HG03378 (cell line): ENCODE measurements around the gene IHH.

Experiments used
- ATAC-seq: cut with Tn5 transposase; IDR thresholded peaks from one replicate; pipeline ENCODE4 v1.9.1; 2021; ENCODE audit warnings: mild to moderate bottlenecking, moderate library complexity; ENCODE audit not compliant: unreplicated experiment

Gene IHH

DNA sequence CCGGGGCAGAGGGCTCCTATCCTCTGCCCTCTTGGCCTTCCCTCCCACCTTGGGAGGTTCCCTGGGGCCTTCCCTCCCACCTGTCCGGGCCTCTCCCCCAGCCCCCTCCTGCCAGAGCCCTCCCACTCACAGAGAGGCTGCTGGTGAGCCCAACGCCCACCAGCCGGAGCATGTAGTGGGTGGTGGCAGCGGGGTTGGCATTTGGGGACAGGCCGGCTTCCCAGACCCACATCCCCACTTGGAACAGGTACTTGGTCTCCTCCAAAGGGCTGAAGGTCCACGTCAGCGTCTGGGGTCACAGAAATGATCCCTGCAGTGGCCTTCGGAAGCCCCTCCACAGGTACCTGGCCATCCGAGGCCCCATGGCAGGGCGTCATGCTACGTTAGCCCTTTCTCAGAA lies 38.7 kb downstream of the IHH start:
- ATAC-seq: no peak

DNA sequence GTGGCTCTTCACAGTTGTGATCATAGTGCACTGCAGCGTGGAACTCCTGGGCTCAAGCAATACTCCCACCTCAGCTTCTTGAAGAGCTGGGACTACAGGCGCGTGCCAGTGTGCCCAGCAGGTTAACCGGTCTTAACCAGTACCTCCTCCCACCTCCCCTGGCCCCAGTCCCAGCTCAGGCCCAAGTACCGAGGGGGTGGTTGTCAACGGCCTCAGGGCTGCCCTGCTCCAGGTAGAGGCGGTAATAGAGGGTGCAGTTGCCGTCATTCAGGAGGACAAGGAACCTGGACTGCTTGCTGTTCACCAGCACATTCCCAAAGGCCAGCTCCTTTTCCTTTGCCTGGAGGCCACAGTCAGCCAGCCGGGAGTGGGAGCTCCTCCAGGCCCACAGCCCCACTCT lies 39.1 kb downstream of the IHH start:
- no peak for ATAC-seq

DNA sequence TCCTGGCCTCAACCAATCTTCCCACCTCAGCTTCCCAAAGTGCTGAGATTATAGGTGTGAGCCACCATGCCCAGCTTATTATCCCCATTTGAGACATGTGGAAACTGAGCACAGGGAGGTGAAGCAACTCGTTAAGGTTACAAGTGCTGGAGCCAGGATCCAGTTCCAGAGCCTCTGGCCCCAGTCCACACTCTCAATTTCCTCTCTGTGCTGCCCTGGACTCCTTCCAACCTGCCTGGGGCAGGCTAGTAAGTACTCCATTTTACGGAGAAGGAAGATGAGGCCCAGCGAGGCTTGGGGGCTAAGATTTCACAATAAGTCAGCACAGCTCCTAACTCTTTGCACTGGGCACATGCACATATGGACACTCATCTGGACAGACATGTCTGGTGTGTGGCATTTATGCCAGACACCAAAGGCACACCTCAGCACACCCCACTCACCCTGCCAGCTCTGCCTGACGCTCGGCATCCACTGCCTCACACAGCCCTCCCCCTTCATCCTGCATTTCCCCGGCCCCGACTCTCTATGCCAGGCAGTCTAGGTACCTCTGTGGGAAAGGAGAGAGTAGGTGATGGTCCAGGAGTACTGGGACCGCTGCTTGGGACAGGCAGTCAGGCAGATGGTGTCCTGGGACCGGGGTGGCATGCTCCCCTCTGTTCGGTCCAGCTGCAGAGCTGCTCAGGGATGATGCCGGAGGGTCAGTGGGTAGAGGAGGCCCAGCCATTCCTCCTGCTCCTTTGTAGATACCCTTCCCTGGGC lies 39.9 kb downstream of the IHH start:
- no peak for ATAC-seq

DNA sequence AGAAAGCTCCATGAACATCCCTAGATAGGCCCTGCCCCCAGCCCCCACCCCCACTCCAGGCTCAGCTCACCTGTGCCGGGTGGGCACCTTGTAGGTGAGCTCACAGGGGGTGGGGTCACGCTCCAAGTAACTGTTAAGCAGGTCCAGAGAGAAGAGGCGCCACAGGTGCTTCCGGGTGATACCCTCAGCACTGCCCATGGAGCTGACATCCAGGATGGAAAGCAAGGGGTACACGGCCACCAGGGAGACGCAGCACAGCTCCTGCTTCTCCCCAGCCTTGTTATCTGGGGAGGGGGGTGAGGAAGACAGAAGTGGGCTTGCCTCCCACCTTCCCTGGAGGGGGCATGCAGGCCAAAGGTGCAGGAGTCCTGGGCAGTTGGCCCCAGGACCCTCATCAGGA lies 41.3 kb downstream of the IHH start:
- ATAC-seq: no peak

DNA sequence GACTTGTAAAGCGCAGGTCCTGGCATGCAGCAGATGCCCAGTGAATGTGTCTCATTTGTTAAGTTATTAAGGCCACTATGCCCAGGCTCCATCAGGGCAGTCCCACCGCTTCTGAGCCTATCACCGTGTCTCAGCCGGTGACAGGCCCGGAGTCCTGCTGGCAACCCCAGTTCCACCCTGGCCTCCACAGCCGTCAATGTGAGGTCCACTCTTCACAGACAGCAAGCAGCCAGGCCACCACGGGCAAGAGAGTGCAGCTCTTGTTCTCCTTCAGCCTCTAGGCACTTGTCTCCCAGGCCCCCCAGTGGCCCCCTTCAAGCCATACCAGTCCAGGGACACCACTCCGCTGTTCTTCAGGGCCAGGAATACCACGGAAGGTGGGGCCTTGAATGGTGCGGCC lies 42.0 kb downstream of the IHH start:
- ATAC-seq: no peak

DNA sequence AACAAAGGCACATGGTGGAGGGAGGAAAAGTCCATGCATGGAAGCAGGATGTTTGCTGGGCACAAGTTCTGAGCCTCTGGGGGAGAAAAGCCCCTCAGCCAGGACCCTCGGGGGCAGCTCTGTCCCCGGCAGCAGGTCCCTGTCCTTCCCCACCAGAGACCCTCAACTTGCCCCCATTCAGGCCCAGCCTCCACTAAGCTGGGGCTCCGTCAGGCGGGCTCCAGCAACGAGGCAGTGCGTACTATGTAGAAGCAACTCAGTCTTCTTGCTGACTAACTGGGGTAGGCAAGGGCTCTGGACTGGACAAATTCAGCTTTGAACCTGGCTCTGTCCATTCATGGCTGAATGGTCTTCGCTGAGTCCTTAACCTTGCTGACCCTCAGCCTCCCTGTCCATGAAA lies 42.4 kb downstream of the IHH start:
- ATAC-seq: no peak

DNA sequence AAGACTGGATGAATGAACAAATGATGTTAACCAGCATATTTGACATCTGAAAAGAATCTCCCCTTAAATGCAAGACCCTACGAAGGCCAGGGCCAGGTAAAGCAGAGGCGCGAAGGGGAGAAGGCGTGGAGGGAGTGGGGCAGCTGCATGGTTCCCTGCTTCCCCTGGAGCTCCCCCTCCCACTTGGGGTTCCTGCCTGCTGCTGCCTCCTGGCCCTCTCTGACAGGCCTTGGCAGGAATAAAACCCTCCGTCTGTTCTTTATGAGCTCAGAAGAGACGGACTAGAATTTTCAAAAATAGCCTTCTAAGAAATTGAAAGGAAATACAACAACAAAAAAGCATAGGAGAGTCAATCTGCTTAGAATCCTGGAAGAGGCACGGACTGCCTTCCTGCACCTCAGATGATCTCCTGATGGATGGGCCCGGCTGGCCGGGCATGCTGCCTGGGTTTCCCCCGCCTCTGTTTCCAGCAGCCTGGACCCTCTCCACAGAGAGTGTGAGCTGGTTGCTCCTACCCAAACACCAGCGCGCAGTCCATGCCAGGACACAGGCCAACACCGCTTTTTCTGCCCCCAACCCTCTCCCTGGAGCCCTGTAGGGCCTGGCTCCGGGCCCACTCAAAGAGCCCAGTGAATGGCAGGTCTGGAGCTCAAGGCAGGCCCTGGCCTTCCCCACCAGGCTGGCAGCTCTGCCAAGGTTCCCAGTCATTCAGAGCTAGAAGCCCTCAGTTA lies 43.4 kb downstream of the IHH start:
- no peak for ATAC-seq

DNA sequence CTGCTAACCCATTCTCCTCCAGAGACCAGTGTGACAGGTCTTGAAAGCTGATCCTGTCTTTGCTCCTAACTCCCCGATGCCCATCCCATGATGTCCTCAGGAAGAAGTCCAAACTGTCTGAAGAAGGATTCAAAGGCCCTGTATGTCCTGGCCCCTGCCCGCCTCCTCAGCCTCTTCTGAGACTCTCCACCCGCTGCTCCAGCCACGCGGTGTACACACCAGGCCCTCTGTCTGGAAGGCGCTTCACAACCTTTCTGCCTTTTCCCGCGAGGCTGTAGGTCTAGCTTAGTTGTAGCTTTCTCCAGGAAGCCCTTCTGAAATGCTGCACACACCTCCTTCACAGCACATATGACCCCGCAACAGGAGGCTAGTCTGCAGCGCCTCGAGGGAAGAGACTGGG lies 44.0 kb downstream of the IHH start:
- ATAC-seq: no peak

DNA sequence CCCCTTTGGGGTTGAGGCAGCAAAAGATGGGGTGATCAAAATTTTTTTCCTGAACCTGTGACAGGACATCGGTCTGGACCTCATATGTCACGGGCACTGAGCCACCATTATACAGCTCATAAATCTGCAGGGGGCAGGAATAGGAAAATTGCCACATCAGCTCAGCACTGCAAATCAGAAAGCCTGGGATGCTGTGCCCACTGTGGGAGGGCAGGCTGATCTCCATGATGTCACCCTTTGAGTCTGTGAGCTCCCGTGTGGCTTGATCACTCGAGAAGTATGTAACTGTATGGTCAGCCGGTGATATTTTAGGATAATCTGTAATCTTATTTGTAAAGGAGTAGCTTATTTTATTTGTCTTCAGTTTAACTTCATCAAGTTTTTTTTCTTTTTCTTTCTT lies 49.8 kb downstream of the IHH start:
- no peak for ATAC-seq

DNA sequence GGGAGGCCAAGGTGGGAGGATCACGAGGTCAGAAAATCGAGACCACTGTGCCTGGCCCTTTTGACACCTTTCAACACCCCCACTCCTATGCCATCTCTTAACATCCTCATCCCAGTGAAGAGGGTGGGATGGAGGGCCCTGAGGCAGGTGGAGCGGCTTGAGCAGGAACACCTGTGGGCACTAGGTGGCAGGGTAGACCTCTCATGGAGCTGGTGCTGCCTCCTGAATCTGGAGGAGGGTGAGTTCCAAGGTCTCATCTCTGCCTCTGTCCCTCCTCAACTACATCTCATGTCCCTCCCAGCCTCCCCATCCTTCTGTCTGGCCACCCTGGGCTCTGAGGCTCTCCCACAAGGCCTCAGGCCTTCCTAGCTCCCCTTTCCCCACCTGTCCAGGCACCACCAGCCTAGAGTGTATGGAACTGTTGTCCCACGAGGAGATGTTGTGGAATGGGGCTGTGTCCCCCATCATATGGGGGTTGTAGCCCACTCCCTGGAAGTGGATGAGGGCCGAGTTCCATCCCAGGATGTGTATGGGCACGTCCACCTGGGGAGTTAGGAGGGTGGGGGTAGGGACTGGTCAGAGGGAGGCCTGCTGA lies 50.5 kb downstream of the IHH start:
- no peak for ATAC-seq

DNA sequence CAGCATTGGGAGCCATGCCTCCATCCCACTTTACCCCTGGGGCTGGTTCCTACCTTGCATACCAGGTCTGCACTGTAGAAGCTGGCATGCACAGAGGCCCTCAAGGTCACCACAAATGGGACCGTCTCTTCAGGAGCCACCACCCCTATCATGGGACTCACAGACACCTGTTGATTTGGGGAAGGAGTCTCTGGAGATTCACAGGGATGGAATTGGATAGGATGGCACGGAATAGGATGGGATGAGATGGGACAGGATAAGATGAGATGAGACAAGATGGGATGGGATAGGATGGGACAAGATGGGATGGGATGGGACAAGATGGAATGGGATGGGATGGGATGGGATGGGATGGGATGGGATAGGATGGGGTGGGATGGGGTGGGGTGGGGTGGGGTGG lies 51.4 kb downstream of the IHH start:
- no peak for ATAC-seq
